HG03457 (cell line): Measurements from ENCODE around the gene ENKD1.

ENCODE experiments used
- ATAC-seq: cut with Tn5 transposase; IDR thresholded peaks from one replicate; pipeline ENCODE4 v1.9.1; 2021; ENCODE audit warnings: moderate number of reproducible peaks; ENCODE audit not compliant: unreplicated experiment

Gene ENKD1

GRCh38 chr16:67651847-67652246, 14.7 kb downstream of the ENKD1 start:
- no peak for ATAC-seq

GRCh38 chr16:67651039-67651438, 15.5 kb downstream of the ENKD1 start:
- ATAC-seq = no peak

- ATAC-seq = no peak
Observed at GRCh38 chr16:67650023-67650422, 16.5 kb downstream of the ENKD1 start.

- no peak for ATAC-seq
Observed at GRCh38 chr16:67649494-67649931, 17.0 kb downstream of the ENKD1 start.

GRCh38 chr16:67648764-67649407, 17.7 kb downstream of the ENKD1 start:
- ATAC-seq = no peak

GRCh38 chr16:67648088-67648763, 18.3 kb downstream of the ENKD1 start:
- no peak for ATAC-seq

- ATAC-seq = no peak
Observed at GRCh38 chr16:67647681-67648080, 18.9 kb downstream of the ENKD1 start.

- ATAC-seq = no peak
Observed at GRCh38 chr16:67647111-67647651, 19.4 kb downstream of the ENKD1 start.

- ATAC-seq = no peak
Observed at GRCh38 chr16:67645397-67646121, 21.0 kb downstream of the ENKD1 start.

- no peak for ATAC-seq
Observed at GRCh38 chr16:67644038-67644437, 22.5 kb downstream of the ENKD1 start.

- no peak for ATAC-seq
Observed at GRCh38 chr16:67641779-67642708, 24.5 kb downstream of the ENKD1 start.

- no peak for ATAC-seq
Observed at GRCh38 chr16:67637625-67638024, 28.9 kb downstream of the ENKD1 start.

GRCh38 chr16:67636713-67637112, 29.8 kb downstream of the ENKD1 start:
- no peak for ATAC-seq

- ATAC-seq = no peak
Observed at GRCh38 chr16:67632415-67633172, 34.0 kb downstream of the ENKD1 start.

- ATAC-seq = no peak
Observed at GRCh38 chr16:67628216-67628615, 38.3 kb downstream of the ENKD1 start.

GRCh38 chr16:67613808-67614207, 52.7 kb downstream of the ENKD1 start:
- no peak for ATAC-seq
